HepG2 (cell line): ENCODE measurements around the gene HAGHL. TPM values are rescaled to one million over a fixed set of nuclear protein-coding genes. Genes with fewer than 3 reads are reported as not detected.
A peak's percentile ranks its signal among the peaks of the same experiment; 100 is the strongest.

ENCODE experiments used
- BRCA1 ChIP-seq: sonication (generic); formaldehyde crosslinking; IDR thresholded peaks from 2 replicates; pipeline ENCODE4 v1.4.0; 2020; ENCODE audit warnings: missing genetic modification reagents
- CENPX ChIP-seq: sonication (generic); formaldehyde crosslinking; IDR thresholded peaks from 2 replicates; pipeline ENCODE4 v1.9.0; 2021; ENCODE audit warnings: mild to moderate bottlenecking, missing genetic modification reagents, moderate library complexity
- DMAP1 ChIP-seq: IDR thresholded peaks from 2 replicates; pipeline ENCODE4 v1.6.1; 2016
- GATAD1 ChIP-seq: IDR thresholded peaks from 2 replicates; pipeline ENCODE4 v1.6.1; 2016; ENCODE audit warnings: missing genetic modification reagents, missing compliant biosample characterization
- GPN1 ChIP-seq: sonication (generic); formaldehyde crosslinking; IDR thresholded peaks from 2 replicates; pipeline ENCODE4 v1.5.1; 2020; ENCODE audit warnings: missing genetic modification reagents, borderline replicate concordance
- SKIL ChIP-seq: sonication (generic); formaldehyde crosslinking; IDR thresholded peaks from 2 replicates; pipeline ENCODE4 v1.8.0; 2022; ENCODE audit warnings: missing genetic modification reagents, mild to moderate bottlenecking, moderate library complexity, borderline replicate concordance
- SNAPC4 ChIP-seq: sonication (generic); formaldehyde crosslinking; IDR thresholded peaks from 2 replicates; pipeline ENCODE4 v1.4.0; 2020; ENCODE audit warnings: mild to moderate bottlenecking, missing genetic modification reagents
- SP140L ChIP-seq: sonication (generic); formaldehyde crosslinking; IDR thresholded peaks from 2 replicates; pipeline ENCODE4 v1.4.0; 2020; ENCODE audit warnings: missing genetic modification reagents, borderline replicate concordance
- SRSF1 ChIP-seq: fragments of 200-400 bp; formaldehyde crosslinking; optimal IDR thresholded peaks from 2 replicates; pipeline ENCODE3; 2017; ENCODE audit warnings: mild to moderate bottlenecking, low read depth, low read length, moderate library complexity
- THAP9 ChIP-seq: sonication (generic); formaldehyde crosslinking; IDR thresholded peaks from 2 replicates; pipeline ENCODE4; 2020; ENCODE audit warnings: missing genetic modification reagents, mild to moderate bottlenecking, borderline replicate concordance
- ZBTB8A ChIP-seq: sonication (generic); formaldehyde crosslinking; IDR thresholded peaks from 2 replicates; pipeline ENCODE4 v1.4.0; 2020; ENCODE audit warnings: mild to moderate bottlenecking, low read depth, missing genetic modification reagents, borderline replicate concordance
- ZNF251 ChIP-seq: sonication (generic); formaldehyde crosslinking; IDR thresholded peaks from 2 replicates; pipeline ENCODE4 v1.9.0; 2021; ENCODE audit warnings: mild to moderate bottlenecking, missing genetic modification reagents
- ZNF275 ChIP-seq: sonication (generic); formaldehyde crosslinking; IDR thresholded peaks from 2 replicates; pipeline ENCODE4 v1.8.0; 2022; ENCODE audit warnings: missing genetic modification reagents, mild to moderate bottlenecking, inconsistent platforms, borderline replicate concordance
- ZNF282 ChIP-seq: fragments of 450-650 bp; IDR thresholded peaks from 2 replicates; pipeline ENCODE4 v1.6.1; 2018; ENCODE audit not compliant: partially characterized antibody
- ZNF530 ChIP-seq: sonication (generic); formaldehyde crosslinking; IDR thresholded peaks from 2 replicates; pipeline ENCODE4 v1.5.0; 2020; ENCODE audit warnings: low read depth, mild to moderate bottlenecking, missing genetic modification reagents
- ZNF576 ChIP-seq: sonication (generic); formaldehyde crosslinking; IDR thresholded peaks from 2 replicates; pipeline ENCODE4 v1.4.0; 2020; ENCODE audit warnings: mild to moderate bottlenecking, missing genetic modification reagents
- polyA plus RNA-seq, 8 experiments: library from polyadenylated mRNA; depleted of rRNA in 3 of 8; stranded (reverse) in 7 of 8; unstranded in 1 of 8; fragments of >200 nt; fragmentation: Illumina TruSeq in 4 of 8; extraction: Trizol in 4 of 8; gene quantifications; 2 replicates each; pipeline versions ENCODE4 v1.2.1 to v1.2.3, GENCODE V29; 2011 to 2016; ENCODE audit warnings: low read depth in 4 of 8, missing spikeins in 1 of 8, mixed read lengths in 1 of 8; ENCODE audit not compliant: insufficient read depth in 1 of 8
- total RNA-seq, 5 experiments: library from RNA; depleted of rRNA; stranded (reverse); fragments of >200 nt; fragmentation: Illumina TruSeq; extraction: Trizol; gene quantifications; 2 replicates each; pipeline ENCODE4 v1.2.3, GENCODE V29; 2016; ENCODE audit warnings: low read depth in 1 of 5

Gene HAGHL
- total and polyA plus RNA-seq, 2 of the 13 experiments (the other 11 are each of a cell fraction or from before 2014, with no cell fraction given), result 3.4 to 8.4 TPM

GRCh38 chr16:678858-679813 is 47.8 kb upstream of the HAGHL start (continued):
- 0 out of 2 replicates have a peak, but pooled peaks have one; percentile 6 for TF ChIP-seq SNAPC4 (CRISPR knock-in tag)
- no peak for TF ChIP-seq ZNF530 (CRISPR knock-in tag)
- no peak for TF ChIP-seq ZNF576 (CRISPR knock-in tag)
- no peak; the same call in 1 of the 2 replicates for TF ChIP-seq GATAD1 (CRISPR knock-in tag)
- TF ChIP-seq SRSF1, result peak; percentile 15
- no peak for TF ChIP-seq ZNF251
- no peak for TF ChIP-seq CENPX (CRISPR knock-in tag)
- 0 out of 2 replicates have a peak, but pooled peaks have one; percentile 10 for TF ChIP-seq SKIL (CRISPR knock-in tag)
- peak; percentile 77 for TF ChIP-seq DMAP1
- TF ChIP-seq BRCA1 (CRISPR knock-in tag), result no peak
- no peak for TF ChIP-seq ZNF282
- TF ChIP-seq ZBTB8A (CRISPR knock-in tag), result no peak
- no peak for TF ChIP-seq SP140L (CRISPR knock-in tag)
- no peak for TF ChIP-seq ZNF275 (CRISPR knock-in tag)
- no peak for TF ChIP-seq GPN1
- no peak for TF ChIP-seq THAP9
